GM21786 (cell line): ENCODE data around the gene SLC45A2.
"Not testable (repeated sequence)": the region's sequence is repeated elsewhere in the genome, so short reads cannot be mapped to it uniquely, and the experiment has no call there.

Experiments
- ATAC-seq: cut with Tn5 transposase; IDR thresholded peaks from one replicate; pipeline ENCODE4 v1.9.1; 2021; ENCODE audit not compliant: unreplicated experiment

SLC45A2 gene

GRCh38 chr5:33929925-33930690 lies 54.4 kb downstream of the SLC45A2 start:
- ATAC-seq, result no peak

GRCh38 chr5:33928283-33928682 lies 56.2 kb downstream of the SLC45A2 start:
- no peak for ATAC-seq

GRCh38 chr5:33927685-33928084 lies 56.8 kb downstream of the SLC45A2 start:
- ATAC-seq, result no peak

GRCh38 chr5:33925278-33925677 lies 59.2 kb downstream of the SLC45A2 start:
- ATAC-seq, result no peak

- no peak for ATAC-seq
These were observed 63.5 kb downstream of the SLC45A2 start for GRCh38 chr5:33921002-33921401.

GRCh38 chr5:33914844-33915243 lies 69.6 kb downstream of the SLC45A2 start:
- ATAC-seq, result not testable (repeated sequence)

- ATAC-seq, result not testable (repeated sequence)
These were observed 78.2 kb downstream of the SLC45A2 start for GRCh38 chr5:33906248-33906647.

- no peak for ATAC-seq
These were observed 79.1 kb downstream of the SLC45A2 start for GRCh38 chr5:33905381-33905780.

GRCh38 chr5:33903118-33903517 lies 81.4 kb downstream of the SLC45A2 start:
- ATAC-seq, result no peak

- ATAC-seq, result no peak
These were observed 83.3 kb downstream of the SLC45A2 start for GRCh38 chr5:33901156-33901555.
